ENCODE measurements around the gene EPHX1. TPM values are rescaled to one million over a fixed set of nuclear protein-coding genes. Genes with fewer than 3 reads are reported as not detected.
"Not testable (repeated sequence)": the region's sequence is repeated elsewhere in the genome, so short reads cannot be mapped to it uniquely, and the experiment has no call there.

The EPHX1 gene
- polyA plus RNA-seq, 1 donor: 51.2 TPM

- DNase-seq: peak; percentile 62 to 88
- H3K4me1 ChIP-seq (ENCODE audit: control insufficient read depth, insufficient read depth, low read length): peaks cover 53% of the 10 kb centered on the region
- H3K27me3 ChIP-seq (ENCODE audit: control insufficient read depth, insufficient read depth, low read length): no peaks in the 10 kb centered on the region
- H3K36me3 ChIP-seq (ENCODE audit: control insufficient read depth, insufficient read depth, low read length): peaks cover 12% of the 10 kb centered on the region
- H3K9me3 ChIP-seq (ENCODE audit: control insufficient read depth, low read depth, low read length): no peaks in the 10 kb centered on the region
- H3K27ac ChIP-seq (ENCODE audit: low read length): peak overlapping the region; percentile 95
- no CpG with 5 or more reads among the region's 25 CpGs for WGBS (ENCODE audit: insufficient coverage, low lambda C conversion rate)
- H3K4me3 ChIP-seq (ENCODE audit: low read length): peak overlapping the region; percentile 94
Measured at GRCh38 chr1:225881081-225881958, 71.4 kb downstream of the EPHX1 start.

- no CpG with 5 or more reads among the region's 64 CpGs for WGBS (ENCODE audit: insufficient coverage, low lambda C conversion rate)
- H3K4me1 ChIP-seq (ENCODE audit: control insufficient read depth, insufficient read depth, low read length): peaks cover 51% of the 10 kb centered on the region
- H3K27ac ChIP-seq (ENCODE audit: low read length): peak within 1 kb of the TSS; percentile 95
- DNase-seq: peak; percentile 86 to 90
- H3K27me3 ChIP-seq (ENCODE audit: control insufficient read depth, insufficient read depth, low read length): no peaks in the 10 kb centered on the region
- H3K36me3 ChIP-seq (ENCODE audit: control insufficient read depth, insufficient read depth, low read length): peaks cover 7% of the 10 kb centered on the region
- peak within 1 kb of the TSS; percentile 94 for H3K4me3 ChIP-seq (ENCODE audit: low read length)
- H3K9me3 ChIP-seq (ENCODE audit: control insufficient read depth, low read depth, low read length): no peaks in the 10 kb centered on the region
Measured at GRCh38 chr1:225881959-225882693, 72.2 kb downstream of the EPHX1 start, which contains the start of gene TMEM63A. Gene TMEM63A, minus strand, starts transcription at chr1:225882380. Its CDS starts 4,800 bp downstream, at chr1:225877580.

GRCh38 chr1:225882694-225883615 lies 73.0 kb downstream of the EPHX1 start:
- Histone ChIP-seq H3K4me1 (ENCODE audit: control insufficient read depth, insufficient read depth, low read length) (peaks cover 43% of the 10 kb centered on the region), H3K27ac (ENCODE audit: low read length) (peak overlapping the region; percentile 95), H3K36me3 (ENCODE audit: control insufficient read depth, insufficient read depth, low read length) (no peaks in the 10 kb centered on the region), H3K9me3 (ENCODE audit: control insufficient read depth, low read depth, low read length) (no peaks in the 10 kb centered on the region), H3K27me3 (ENCODE audit: control insufficient read depth, insufficient read depth, low read length) (no peaks in the 10 kb centered on the region), H3K4me3 (ENCODE audit: low read length) (peak overlapping the region; percentile 94)
- no CpG with 5 or more reads among the region's 63 CpGs for WGBS (ENCODE audit: insufficient coverage, low lambda C conversion rate)
- peak in 1 of 2 donors; percentile 71 for DNase-seq

- whole genome bisulfite sequencing (ENCODE audit: insufficient coverage, low lambda C conversion rate): 100% methylated on average over 1 of the region's 11 CpGs
- DNase-seq: no peak
Measured at GRCh38 chr1:225883616-225884265, 73.8 kb downstream of the EPHX1 start.

GRCh38 chr1:225885336-225885735 lies 75.4 kb downstream of the EPHX1 start:
- WGBS (ENCODE audit: insufficient coverage, low lambda C conversion rate): 80% methylated on average over 1 of the region's 6 CpGs
- DNase-seq: no peak

More at GRCh38 chr1:225883616-225884265, 73.8 kb downstream of the EPHX1 start:
- H3K4me1 ChIP-seq (ENCODE audit: control insufficient read depth, insufficient read depth, low read length): peaks cover 35% of the 10 kb centered on the region
- peak overlapping the region; percentile 94 for H3K4me3 ChIP-seq (ENCODE audit: low read length)
- peak overlapping the region; percentile 95 for H3K27ac ChIP-seq (ENCODE audit: low read length)
- no peaks in the 10 kb centered on the region for H3K36me3 ChIP-seq (ENCODE audit: control insufficient read depth, insufficient read depth, low read length)
- H3K27me3 ChIP-seq (ENCODE audit: control insufficient read depth, insufficient read depth, low read length): no peaks in the 10 kb centered on the region
- no peaks in the 10 kb centered on the region for H3K9me3 ChIP-seq (ENCODE audit: control insufficient read depth, low read depth, low read length)

GRCh38 chr1:225886159-225887029 lies 76.5 kb downstream of the EPHX1 start:
- WGBS (ENCODE audit: insufficient coverage, low lambda C conversion rate): no CpG with 5 or more reads among the region's 19 CpGs
- no peak overlapping the region for H3K4me3 ChIP-seq (ENCODE audit: low read length)
- no peaks in the 10 kb centered on the region for H3K27me3 ChIP-seq (ENCODE audit: control insufficient read depth, insufficient read depth, low read length)
- H3K36me3 ChIP-seq (ENCODE audit: control insufficient read depth, insufficient read depth, low read length): no peaks in the 10 kb centered on the region
- peak in 1 of 2 donors; percentile 66 for DNase-seq
- peaks cover 29% of the 10 kb centered on the region for H3K4me1 ChIP-seq (ENCODE audit: control insufficient read depth, insufficient read depth, low read length)
- no peak overlapping the region for H3K27ac ChIP-seq (ENCODE audit: low read length)
- no peaks in the 10 kb centered on the region for H3K9me3 ChIP-seq (ENCODE audit: control insufficient read depth, low read depth, low read length)

More at GRCh38 chr1:225885336-225885735, 75.4 kb downstream of the EPHX1 start:
- Histone ChIP-seq H3K4me3 (ENCODE audit: low read length) (no peak overlapping the region), H3K36me3 (ENCODE audit: control insufficient read depth, insufficient read depth, low read length) (no peaks in the 10 kb centered on the region), H3K27me3 (ENCODE audit: control insufficient read depth, insufficient read depth, low read length) (no peaks in the 10 kb centered on the region), H3K9me3 (ENCODE audit: control insufficient read depth, low read depth, low read length) (no peaks in the 10 kb centered on the region), H3K27ac (ENCODE audit: low read length) (no peak overlapping the region), H3K4me1 (ENCODE audit: control insufficient read depth, insufficient read depth, low read length) (peaks cover 29% of the 10 kb centered on the region)

- no peak overlapping the region for H3K4me3 ChIP-seq (ENCODE audit: low read length)
- H3K36me3 ChIP-seq (ENCODE audit: control insufficient read depth, insufficient read depth, low read length): no peaks in the 10 kb centered on the region
- H3K27ac ChIP-seq (ENCODE audit: low read length): no peak overlapping the region
Measured at GRCh38 chr1:225887030-225887314, 77.0 kb downstream of the EPHX1 start.

GRCh38 chr1:225887554-225888288 lies 77.8 kb downstream of the EPHX1 start:
- H3K4me1 ChIP-seq (ENCODE audit: control insufficient read depth, insufficient read depth, low read length): peaks cover 33% of the 10 kb centered on the region
- H3K27me3 ChIP-seq (ENCODE audit: control insufficient read depth, insufficient read depth, low read length); H3K36me3 ChIP-seq (ENCODE audit: control insufficient read depth, insufficient read depth, low read length); H3K27ac ChIP-seq (ENCODE audit: low read length); H3K4me3 ChIP-seq (ENCODE audit: low read length); H3K9me3 ChIP-seq (ENCODE audit: control insufficient read depth, low read depth, low read length); DNase-seq: not testable (repeated sequence)
- no CpG with 5 or more reads among the region's 56 CpGs for WGBS (ENCODE audit: insufficient coverage, low lambda C conversion rate)

More at GRCh38 chr1:225887030-225887314, 77.0 kb downstream of the EPHX1 start:
- no peak for DNase-seq
- Histone ChIP-seq H3K4me1 (ENCODE audit: control insufficient read depth, insufficient read depth, low read length) (peaks cover 33% of the 10 kb centered on the region), H3K9me3 (ENCODE audit: control insufficient read depth, low read depth, low read length) (no peaks in the 10 kb centered on the region), H3K27me3 (ENCODE audit: control insufficient read depth, insufficient read depth, low read length) (no peaks in the 10 kb centered on the region)
- WGBS (ENCODE audit: insufficient coverage, low lambda C conversion rate): no CpG with 5 or more reads among the region's 7 CpGs

All from large intestine (tissue), 3 donors.